ENCODE measurements around the gene CACNA2D1. TPM values are rescaled to one million over a fixed set of nuclear protein-coding genes. Genes with fewer than 3 reads are reported as not detected.
"Not testable (repeated sequence)": the region's sequence is repeated elsewhere in the genome, so short reads cannot be mapped to it uniquely, and the experiment has no call there.

Gene CACNA2D1
- total RNA-seq, 4 donors from 2014 or later = 0.30 to 12.8 (median 2.4) TPM

- Histone ChIP-seq H3K27ac (no peak overlapping the region), H3K36me3 (no peaks in the 10 kb centered on the region), H3K4me1 (no peaks in the 10 kb centered on the region), H3K9me3 (no peaks in the 10 kb centered on the region), H3K27me3 (no peaks in the 10 kb centered on the region), H3K4me3 (no peak overlapping the region)
- no peak for DNase-seq
- TF ChIP-seq, protein P1, sequence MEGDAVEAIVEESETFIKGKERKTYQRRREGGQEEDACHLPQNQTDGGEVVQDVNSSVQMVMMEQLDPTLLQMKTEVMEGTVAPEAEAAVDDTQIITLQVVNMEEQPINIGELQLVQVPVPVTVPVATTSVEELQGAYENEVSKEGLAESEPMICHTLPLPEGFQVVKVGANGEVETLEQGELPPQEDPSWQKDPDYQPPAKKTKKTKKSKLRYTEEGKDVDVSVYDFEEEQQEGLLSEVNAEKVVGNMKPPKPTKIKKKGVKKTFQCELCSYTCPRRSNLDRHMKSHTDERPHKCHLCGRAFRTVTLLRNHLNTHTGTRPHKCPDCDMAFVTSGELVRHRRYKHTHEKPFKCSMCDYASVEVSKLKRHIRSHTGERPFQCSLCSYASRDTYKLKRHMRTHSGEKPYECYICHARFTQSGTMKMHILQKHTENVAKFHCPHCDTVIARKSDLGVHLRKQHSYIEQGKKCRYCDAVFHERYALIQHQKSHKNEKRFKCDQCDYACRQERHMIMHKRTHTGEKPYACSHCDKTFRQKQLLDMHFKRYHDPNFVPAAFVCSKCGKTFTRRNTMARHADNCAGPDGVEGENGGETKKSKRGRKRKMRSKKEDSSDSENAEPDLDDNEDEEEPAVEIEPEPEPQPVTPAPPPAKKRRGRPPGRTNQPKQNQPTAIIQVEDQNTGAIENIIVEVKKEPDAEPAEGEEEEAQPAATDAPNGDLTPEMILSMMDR (IDR thresholded peaks at IDR 0.05) = peak in 4 of 6 experiments; percentile 27 to 59 (median 34)
- TF ChIP-seq POLR2A (IDR thresholded peaks at IDR 0.05) = no peak
- WGBS, 2 donors = 50 to 72% methylated on average over 1 of the region's 1 CpG
- intact Hi-C loops (cut with DNase I) = no loop called here
These were observed 426.1 kb downstream of the CACNA2D1 start for GRCh38 chr7:82017334-82017943.

DNA sequence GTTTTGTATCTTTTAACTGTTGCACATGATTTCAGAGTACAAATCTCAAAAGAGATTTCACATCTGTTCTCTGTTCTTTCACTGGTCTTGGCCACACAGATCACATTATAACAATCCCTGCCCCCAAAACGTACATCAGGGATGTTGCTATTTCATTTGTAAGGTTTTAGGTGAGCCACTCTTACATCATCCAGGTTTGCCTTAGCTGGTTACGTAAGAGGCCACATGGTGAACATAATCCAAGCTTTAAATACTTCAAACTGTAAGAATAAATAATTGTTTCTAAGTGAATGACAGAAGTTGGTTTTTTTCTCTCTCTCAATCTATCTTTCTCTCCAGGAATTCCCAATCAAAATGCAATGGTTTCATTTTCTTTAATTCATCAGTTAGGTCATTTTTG, 427.8 kb downstream of the CACNA2D1 start:
- WGBS, 2 donors = 30 to 44% methylated on average over 2 of the region's 2 CpGs

GRCh38 chr7:82014574-82014973, 429.0 kb downstream of the CACNA2D1 start:
- H3K9me3 ChIP-seq; intact Hi-C loops (cut with DNase I); H3K4me1 ChIP-seq; DNase-seq; H3K27ac ChIP-seq; H3K36me3 ChIP-seq; H3K4me3 ChIP-seq; H3K27me3 ChIP-seq: not testable (repeated sequence)
- WGBS, 2 donors = 55 to 84% methylated on average over 8 to 9 of the region's 9 CpGs

More for the DNA sequence above, 427.8 kb downstream of the CACNA2D1 start:
- no peak for DNase-seq
- Histone ChIP-seq H3K36me3 (no peaks in the 10 kb centered on the region), H3K4me3 (no peak overlapping the region), H3K27me3 (no peaks in the 10 kb centered on the region), H3K9me3 (no peaks in the 10 kb centered on the region), H3K27ac (no peak overlapping the region), H3K4me1 (no peaks in the 10 kb centered on the region)
- no peak for TF ChIP-seq POLR2A (IDR thresholded peaks at IDR 0.05)
- TF ChIP-seq, protein P1 (IDR thresholded peaks at IDR 0.05) = no peak
- intact Hi-C loops (cut with DNase I) = no loop called here

DNA sequence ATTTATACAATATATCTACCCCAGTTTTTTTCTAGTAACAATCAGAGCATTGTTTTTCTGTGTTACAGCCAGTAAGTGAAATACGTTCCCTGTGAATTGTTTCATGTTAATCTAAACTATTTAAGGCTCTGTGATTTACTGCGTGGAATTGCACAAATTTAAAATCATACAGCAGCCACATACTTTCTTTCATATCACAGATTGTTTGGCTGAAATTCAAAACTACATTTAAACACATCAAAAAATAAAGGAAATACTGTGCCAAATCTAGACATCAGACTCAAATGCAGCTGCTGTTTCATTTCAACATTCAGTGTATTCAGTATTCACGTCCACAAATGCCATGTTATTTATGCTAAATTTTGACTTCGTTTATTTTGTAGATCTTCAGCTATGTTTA, 431.1 kb downstream of the CACNA2D1 start:
- no peak overlapping the region for H3K4me3 ChIP-seq
- intact Hi-C loops (cut with DNase I) = no loop called here
- no peak overlapping the region for H3K27ac ChIP-seq
- WGBS, 2 donors = 65 to 74% methylated on average over 4 of the region's 4 CpGs
- no peaks in the 10 kb centered on the region for H3K9me3 ChIP-seq
- H3K36me3 ChIP-seq = no peaks in the 10 kb centered on the region
- no peaks in the 10 kb centered on the region for H3K4me1 ChIP-seq
- H3K27me3 ChIP-seq = no peaks in the 10 kb centered on the region
- no peak for DNase-seq
- TF ChIP-seq POLR2A (IDR thresholded peaks at IDR 0.05) = no peak
- TF ChIP-seq, protein P1 (IDR thresholded peaks at IDR 0.05) = no peak

- Histone ChIP-seq H3K4me3 (no peak overlapping the region), H3K27ac (no peak overlapping the region), H3K4me1 (no peaks in the 10 kb centered on the region), H3K9me3 (no peaks in the 10 kb centered on the region), H3K36me3 (no peaks in the 10 kb centered on the region), H3K27me3 (no peaks in the 10 kb centered on the region)
- WGBS, 2 donors = 80 to 84% methylated on average over 1 of the region's 1 CpG
- TF ChIP-seq, protein P1 (IDR thresholded peaks at IDR 0.05) = no peak
- TF ChIP-seq POLR2A (IDR thresholded peaks at IDR 0.05) = no peak
- no peak for DNase-seq
- intact Hi-C loops (cut with DNase I) = no loop called here
These were observed 433.2 kb downstream of the CACNA2D1 start for GRCh38 chr7:82010416-82010815.

GRCh38 chr7:82007315-82007714, 436.3 kb downstream of the CACNA2D1 start:
- Histone ChIP-seq H3K27me3 (no peaks in the 10 kb centered on the region), H3K36me3 (no peaks in the 10 kb centered on the region), H3K27ac (no peak overlapping the region), H3K9me3 (no peaks in the 10 kb centered on the region), H3K4me3 (no peak overlapping the region), H3K4me1 (no peaks in the 10 kb centered on the region)
- WGBS, 2 donors = 64 to 76% methylated on average over 3 of the region's 3 CpGs
- no peak for DNase-seq
- TF ChIP-seq POLR2A (IDR thresholded peaks at IDR 0.05) = no peak
- TF ChIP-seq, protein P1 (IDR thresholded peaks at IDR 0.05) = no peak
- intact Hi-C loops (cut with DNase I) = no loop called here
